AG04449 (cell line): ENCODE results near the gene DSE.

Experiments
- CTCF ChIA-PET: fragments of 350-600 bp; formaldehyde crosslinking; extraction: SDS; loops from one replicate; lab custom pipeline; 2021; ENCODE audit warnings: antibody characterized with exemption; lab: Yijun Ruan, JAX
- POLR2A ChIA-PET: fragments of 400-600, 350-600 bp; formaldehyde crosslinking; extraction: SDS; loops from one replicate; lab custom pipeline; 2020; ENCODE audit warnings: antibody characterized with exemption, inconsistent platforms; lab: Yijun Ruan, JAX
- DNase-seq: peaks from one replicate; pipeline ENCODE4 v3.0.0-alpha.2; 2010; ENCODE audit warnings: low read depth, low spot score
- H3K4me3 ChIP-seq: 2 replicates; pipeline ENCODE4 v1.5.1; 2011; ENCODE audit warnings: low read depth, mild to moderate bottlenecking, control low read depth, low read length
- TF ChIP-seq, protein P1 (sequence below): IDR thresholded peaks from one replicate; pipeline ENCODE4 v1.5.1; 2011; ENCODE audit warnings: mild to moderate bottlenecking, moderate library complexity, low read length, control low read depth, inconsistent platforms; ENCODE audit not compliant: insufficient read depth; ENCODE audit errors: missing control alignments

The DSE gene

GRCh38 chr6:116475141-116475540, 104.4 kb downstream of the DSE start:
- ChIA-PET CTCF (interaction anchor here (1.5 kb wide), 1 partner anchor 36 kb away, joined by 5 read pairs; the partner anchor contains the start of gene CALHM5), POLR2A (no interaction called here)
- H3K4me3 ChIP-seq = no peak overlapping the region
- TF ChIP-seq, protein P1, sequence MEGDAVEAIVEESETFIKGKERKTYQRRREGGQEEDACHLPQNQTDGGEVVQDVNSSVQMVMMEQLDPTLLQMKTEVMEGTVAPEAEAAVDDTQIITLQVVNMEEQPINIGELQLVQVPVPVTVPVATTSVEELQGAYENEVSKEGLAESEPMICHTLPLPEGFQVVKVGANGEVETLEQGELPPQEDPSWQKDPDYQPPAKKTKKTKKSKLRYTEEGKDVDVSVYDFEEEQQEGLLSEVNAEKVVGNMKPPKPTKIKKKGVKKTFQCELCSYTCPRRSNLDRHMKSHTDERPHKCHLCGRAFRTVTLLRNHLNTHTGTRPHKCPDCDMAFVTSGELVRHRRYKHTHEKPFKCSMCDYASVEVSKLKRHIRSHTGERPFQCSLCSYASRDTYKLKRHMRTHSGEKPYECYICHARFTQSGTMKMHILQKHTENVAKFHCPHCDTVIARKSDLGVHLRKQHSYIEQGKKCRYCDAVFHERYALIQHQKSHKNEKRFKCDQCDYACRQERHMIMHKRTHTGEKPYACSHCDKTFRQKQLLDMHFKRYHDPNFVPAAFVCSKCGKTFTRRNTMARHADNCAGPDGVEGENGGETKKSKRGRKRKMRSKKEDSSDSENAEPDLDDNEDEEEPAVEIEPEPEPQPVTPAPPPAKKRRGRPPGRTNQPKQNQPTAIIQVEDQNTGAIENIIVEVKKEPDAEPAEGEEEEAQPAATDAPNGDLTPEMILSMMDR = no peak
- no peak for DNase-seq

- no peak overlapping the region for H3K4me3 ChIP-seq
- ChIA-PET POLR2A (no interaction called here), CTCF (no interaction called here)
- TF ChIP-seq, protein P1 = no peak
- no peak for DNase-seq
Observed at GRCh38 chr6:116476002-116476678, 105.4 kb downstream of the DSE start.

DNA sequence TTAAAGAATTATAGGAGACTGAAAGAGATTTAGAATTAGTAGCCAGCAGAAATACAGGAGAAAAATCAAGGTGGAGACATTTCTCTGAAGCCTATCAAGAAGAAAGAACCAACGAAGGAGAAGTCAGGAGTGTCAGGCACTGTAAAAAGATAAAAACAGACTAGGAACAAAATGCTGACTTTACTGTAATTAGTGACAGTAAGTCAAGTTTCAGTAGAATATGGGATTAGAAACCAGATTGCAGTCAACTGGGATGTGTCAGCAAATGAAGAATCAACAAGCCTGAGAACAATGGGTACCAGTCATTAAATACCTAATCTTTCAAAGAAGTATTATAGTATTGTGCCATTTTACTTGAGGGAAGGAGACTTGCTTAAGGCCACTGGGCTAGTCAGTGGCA, 112.0 kb downstream of the DSE start:
- H3K4me3 ChIP-seq = no peak overlapping the region
- TF ChIP-seq, protein P1 = no peak
- no peak for DNase-seq
- ChIA-PET POLR2A (no interaction called here), CTCF (interaction anchor here (0.6 to 1.0 kb wide), 2 partner anchors 9 to 29 kb away, joined by 3 to 4 read pairs; partner anchors contain the start of gene CALHM5)

DNA sequence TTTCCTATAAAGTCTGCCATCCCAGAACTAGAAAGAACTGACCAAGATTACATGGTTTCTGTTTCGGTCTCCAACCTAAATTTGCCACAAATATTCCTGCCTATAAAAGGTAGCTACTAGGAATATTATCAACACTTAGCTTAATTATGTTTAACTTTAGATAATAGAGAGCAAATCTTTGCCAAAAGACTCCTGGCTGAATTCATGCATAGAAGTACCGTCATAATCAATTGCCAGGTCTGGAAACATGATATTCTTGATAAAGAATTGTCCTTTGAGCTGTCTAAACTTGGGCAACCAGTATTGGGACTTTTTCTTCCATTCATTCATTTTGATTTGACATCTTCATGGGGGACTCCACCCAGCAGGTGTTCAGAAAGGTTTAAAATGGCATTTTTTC, 112.9 kb downstream of the DSE start:
- CTCF ChIA-PET = interaction anchor here (0.6 to 1.0 kb wide), 2 partner anchors 10 to 28 kb away, joined by 3 to 4 read pairs; partner anchors contain the start of gene CALHM5
- DNase-seq = no peak
- H3K4me3 ChIP-seq = no peak overlapping the region

DNA sequence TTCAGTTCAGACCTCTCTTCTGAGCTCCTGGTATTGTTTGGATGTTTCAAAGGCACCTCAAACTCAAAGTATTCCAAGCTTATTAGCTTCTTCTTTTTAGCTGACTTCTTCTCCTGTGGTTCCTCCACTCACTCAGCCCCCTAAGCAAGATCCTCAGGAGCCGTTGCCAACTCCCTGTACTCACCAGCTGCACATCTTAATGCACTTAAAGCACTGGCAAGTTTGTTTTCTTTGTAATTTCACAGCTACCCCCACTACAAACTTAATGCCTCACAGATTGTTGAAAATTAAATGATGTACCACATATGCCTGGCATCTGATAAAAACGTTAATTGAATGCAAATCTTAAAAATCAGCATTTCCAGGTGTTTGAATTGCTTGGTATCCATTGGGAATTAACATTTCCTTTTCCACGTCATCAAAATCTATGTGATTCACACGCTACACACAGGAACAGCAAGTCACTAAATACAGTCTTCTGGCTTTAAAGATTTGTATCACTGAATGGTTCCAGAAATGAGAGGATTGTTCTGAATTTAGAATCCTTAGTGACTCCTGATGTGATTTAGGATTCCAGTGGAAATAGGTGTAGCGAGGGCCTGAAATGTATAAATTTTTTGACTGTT, 114.9 kb downstream of the DSE start:
- H3K4me3 ChIP-seq = no peak overlapping the region
- TF ChIP-seq, protein P1 = no peak
- DNase-seq = no peak
- POLR2A ChIA-PET = no interaction called here
- CTCF ChIA-PET = interaction anchor here (1.0 to 1.3 kb wide), 2 partner anchors 12 to 26 kb away, joined by 3 to 4 read pairs; partner anchors contain the start of gene CALHM5

More for the DNA sequence above, 112.9 kb downstream of the DSE start:
- TF ChIP-seq, protein P1 = no peak
- POLR2A ChIA-PET = no interaction called here
